SW480 (cell line): ENCODE results near the gene BCL2.
"Not testable (repeated sequence)": the region's sequence is repeated elsewhere in the genome, so short reads cannot be mapped to it uniquely, and the experiment has no call there.

Source experiments
- DNase-seq: peaks from one replicate; pipeline ENCODE4 v3.0.0-alpha.2; 2016; ENCODE audit warnings: low spot score

Gene BCL2

DNA sequence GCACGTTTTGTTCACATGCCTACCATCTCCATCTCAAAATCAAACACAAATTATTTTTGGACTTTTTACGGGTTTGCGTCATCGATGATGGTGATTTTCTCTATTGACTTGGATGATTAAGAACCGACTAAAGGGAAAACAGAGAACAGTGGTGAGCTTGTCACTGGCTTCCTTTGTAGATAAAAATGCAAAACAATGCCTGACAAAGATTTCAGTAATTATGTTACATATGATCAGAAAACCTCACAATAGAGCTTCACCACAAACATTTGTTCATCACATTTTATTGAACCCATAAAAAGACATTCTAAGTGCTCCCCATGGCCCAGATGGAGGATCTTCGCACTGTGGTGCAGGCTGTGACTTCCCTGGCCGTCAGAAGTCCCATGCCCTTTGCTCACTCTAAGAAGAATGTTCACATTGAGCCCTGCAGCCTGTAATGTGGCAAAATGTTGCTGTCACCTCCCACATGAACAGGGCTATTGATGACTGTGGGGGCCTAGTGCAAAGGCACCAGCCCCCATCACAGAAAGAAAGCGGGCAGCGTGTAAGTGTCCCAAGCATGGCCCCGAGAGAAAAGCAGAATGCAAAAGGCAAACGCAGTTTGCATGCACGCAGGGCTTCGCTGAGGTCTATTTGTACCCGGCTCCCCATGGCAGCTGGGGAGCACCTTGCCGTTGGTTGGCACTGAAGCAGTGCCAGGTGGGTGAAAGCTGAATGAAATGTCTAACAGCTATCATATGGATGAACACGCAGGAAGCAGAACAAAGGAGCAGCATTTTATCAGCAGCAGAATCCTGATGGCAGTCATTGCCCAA lies 60.6 kb downstream of the BCL2 start:
- DNase-seq, result no peak

DNA sequence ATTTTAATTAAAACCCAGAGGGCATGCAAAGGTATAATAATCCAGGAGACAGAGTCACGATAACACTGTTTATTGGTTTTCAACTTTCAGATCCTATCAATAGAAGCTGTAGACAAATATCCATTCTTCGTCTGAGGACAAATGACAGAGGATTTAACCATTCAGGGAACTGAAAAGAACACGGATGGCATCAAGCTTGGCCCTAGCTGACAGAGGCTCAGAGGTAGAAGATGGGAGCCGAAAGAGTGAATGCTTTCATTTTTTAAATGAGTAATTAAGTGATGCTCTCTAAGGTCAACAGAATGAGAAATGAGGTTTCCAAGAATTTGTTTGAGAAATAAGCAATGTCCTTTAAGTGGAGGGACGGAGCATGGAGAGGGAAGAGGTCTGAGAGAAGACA lies 62.1 kb downstream of the BCL2 start:
- DNase-seq, result no peak

DNA sequence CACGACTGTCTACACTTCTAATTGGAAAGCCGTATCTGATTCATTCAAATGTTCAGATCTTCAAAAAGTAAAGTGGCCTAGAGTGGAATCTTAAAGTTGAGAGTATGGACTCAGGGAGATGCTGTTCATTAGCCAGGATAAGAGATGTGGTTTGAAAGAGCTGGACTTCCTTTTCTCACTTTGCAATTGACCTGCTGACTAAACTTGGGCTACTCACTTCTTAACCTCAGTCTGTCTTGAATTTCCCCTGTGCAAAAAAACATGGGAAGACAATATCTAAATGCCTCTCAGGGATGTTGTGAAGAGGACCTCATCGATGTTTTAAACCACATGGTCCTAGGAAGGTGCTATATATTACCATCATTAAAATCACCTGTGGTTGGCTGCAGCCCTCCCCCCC lies 64.1 kb downstream of the BCL2 start:
- no peak for DNase-seq

DNA sequence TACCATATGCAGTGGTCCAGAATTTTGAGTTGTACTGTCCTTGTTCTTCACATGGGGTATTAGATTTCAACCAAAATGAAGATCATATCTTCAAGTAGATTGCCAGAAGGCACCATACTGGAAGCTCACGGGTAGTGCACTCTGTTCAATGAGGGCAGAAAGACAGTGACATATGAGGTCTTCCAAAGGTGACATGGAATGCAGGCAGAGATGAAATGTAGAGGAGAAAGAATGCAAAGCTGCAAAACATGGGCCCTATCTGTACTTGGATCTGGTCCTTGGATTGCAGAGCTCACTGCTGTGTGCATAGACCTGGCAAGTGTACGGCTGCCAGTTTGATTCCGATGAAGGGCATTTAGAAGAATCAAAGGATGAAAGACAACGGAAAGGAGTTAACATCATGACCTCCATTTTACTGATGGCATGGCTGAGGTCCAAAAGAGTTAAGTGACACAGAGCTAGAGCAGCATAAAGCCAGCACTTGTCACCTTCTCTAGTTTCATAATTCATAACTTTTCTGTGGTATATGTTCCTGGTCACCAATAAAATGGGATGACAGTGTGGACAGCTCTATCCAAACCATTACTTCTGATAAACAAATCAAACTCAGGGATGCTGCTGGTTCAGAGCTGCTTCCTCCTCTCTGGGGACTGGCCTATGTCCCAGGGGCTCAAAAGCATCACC lies 64.7 kb downstream of the BCL2 start:
- no peak for DNase-seq

DNA sequence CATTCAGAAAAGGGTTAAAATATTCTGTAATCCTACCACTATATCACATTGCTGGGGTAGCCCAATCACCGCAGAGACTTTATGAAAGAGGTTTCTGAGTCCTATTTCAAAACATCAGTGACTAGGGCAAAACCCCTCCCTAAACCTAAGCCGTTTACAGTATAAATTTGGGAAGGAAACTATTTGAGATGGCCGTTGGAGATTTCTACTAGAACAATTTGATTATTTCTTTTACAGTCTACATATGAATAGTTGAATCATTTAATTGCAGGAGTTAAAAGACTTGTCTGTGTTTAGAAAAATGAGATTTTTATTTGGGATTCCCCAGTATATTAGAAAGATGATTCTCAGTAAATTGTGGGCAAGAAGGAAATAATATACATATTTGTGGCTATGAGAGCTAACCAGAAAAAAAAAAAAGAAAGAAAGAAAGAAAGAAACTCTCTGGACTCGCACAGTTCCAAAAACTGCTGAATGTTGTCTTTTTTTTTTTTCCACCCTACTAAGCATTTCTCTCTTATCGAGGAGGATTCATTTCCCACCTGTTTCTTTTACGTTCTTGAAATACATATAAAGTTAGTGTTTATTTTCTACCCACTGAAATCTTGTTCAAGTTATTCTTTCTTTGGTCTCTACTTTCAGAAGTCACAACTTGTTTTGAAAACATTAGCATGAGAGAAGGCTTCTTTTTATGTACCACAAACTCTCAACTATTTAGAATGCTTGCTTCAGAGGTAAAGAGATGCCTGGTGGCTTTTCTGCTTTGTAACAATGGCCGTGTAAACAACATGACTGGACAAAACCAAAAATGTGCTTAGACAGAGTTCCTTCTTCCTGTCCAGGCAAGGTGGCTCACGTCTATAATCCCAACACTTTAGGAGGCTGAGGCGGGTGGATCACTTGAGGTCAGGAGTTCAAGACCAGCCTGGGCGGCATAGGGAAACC lies 65.9 kb downstream of the BCL2 start:
- peak; percentile 0 for DNase-seq

DNA sequence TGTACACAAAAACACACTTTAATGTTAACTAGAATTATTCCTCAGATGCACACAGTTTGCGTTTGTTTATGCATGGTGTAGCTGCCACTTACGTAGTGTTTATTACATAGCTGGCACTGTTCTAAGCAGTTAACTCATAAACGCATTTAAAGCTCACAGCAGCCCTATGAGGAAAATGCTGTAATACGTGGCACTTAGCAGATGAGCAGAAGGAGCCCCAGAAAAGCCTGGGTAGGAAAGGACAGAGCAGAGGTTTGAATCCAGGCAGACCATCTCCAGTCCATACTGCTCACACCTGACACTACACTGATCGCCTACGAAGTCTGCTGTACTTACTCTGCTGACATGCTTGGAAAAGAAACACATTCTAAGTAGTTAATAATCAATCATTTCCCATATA lies 66.6 kb downstream of the BCL2 start:
- DNase-seq, result no peak

DNA sequence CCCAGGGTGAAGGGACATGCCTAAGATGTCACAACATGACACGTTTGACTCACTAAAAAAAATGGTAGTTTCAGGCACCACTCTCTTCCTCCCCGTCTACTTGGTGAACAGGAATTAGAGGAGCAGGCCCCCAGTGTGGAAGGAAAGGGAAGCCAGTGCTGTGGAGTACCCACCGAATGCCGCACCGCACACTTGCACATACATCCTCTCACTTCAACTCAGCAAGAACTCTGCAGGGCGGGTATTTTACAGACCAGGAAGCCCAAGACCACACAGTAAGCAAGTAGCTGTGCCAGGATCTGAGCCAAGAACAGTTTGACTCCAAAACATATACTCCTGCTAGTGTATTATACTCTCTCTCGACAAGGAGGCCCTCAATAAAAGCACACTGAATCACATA lies 69.8 kb downstream of the BCL2 start:
- no peak for DNase-seq

DNA sequence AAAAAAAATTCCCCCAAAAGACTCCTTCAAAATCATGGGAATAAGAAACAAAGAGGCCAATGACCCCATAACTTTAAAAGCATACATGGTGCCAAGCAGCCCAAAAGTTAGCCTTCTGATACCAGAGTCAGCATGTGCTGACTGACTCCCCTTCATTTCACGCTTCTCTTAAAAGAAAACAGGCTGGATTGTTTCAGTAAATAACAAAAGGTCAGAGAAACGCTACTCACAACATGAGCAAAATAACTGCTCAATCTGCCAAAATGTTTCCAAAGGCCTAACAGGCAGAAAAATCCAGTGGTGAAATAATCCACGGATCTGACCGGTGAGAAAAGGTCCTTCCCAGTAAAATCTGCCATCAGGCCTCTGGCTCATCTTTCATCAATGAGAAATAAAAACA lies 71.6 kb downstream of the BCL2 start:
- DNase-seq, result no peak

DNA sequence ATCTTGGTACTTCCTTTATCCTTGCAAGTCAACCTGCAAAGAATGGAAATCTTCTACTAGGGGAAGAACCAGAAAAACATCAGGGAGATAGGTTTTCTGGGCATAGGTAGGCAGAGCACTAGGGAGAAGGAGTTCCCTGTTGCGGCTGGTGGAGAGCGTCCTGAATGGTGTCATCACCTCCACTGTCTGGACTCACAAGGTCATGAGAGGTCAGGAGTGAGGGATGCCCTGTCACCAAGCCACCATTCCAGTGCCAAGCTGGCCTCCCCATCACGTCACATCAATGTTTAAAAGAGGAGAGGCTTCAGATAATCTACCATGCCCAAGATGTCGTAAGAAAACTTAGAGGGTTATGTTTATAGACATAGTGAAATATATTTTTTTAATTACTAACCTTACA lies 72.1 kb downstream of the BCL2 start:
- DNase-seq, result no peak

DNA sequence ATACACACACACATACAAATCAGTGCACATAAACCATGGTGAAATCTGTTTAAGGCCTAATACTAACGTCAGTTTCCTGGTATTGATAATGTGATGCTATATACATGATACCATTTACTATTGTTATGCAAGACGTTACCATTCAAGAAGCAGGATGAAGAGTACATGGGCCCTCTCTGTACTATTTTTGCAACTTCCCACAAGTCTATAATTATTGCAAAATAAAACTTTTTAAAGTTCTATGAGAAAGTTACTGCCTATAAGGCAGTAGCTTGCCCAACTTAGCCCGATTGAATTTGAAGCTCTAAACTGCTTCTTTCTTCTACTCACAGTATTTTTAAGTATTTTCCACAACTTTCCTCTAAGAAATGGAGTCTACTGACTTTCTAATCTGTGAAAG lies 74.0 kb downstream of the BCL2 start:
- DNase-seq, result no peak

DNA sequence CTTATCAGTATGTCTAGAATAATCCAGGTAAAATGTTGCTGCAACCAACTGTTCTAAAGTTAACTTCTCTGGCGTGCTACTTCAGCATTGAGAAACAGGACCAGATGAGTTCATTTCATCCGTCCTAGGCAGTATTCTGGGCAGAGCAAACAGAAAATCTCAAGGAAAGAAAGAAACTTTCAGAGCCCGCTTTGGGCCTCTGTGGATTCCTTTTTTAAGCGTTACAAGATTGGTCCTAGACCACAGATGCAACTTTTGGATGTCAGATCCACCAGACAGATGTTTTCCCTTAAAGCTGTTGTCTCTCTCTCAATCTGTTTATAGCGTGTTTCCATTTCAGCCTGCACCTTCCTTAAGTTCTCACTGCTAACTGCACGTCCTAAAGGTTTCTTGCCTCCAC lies 75.0 kb downstream of the BCL2 start:
- DNase-seq, result no peak

DNA sequence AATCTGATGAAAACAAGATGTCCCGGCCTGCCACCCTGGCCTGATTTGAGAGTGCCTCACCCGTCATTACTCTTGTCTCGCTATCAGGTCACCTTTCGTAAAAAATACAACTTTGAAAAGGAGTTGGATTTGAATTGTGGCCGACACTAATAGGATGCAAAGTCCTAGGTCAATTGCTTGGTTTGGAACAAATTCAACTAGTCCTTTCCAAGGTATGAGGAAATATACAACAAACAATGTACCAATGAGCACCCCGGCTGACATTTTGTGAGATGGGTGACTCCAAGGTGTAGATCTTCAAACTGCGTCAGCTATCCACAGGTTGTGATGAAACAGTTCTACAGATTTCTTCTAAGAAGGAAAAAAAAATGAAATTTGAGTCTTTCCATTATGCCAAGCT lies 77.8 kb downstream of the BCL2 start:
- no peak for DNase-seq

DNA sequence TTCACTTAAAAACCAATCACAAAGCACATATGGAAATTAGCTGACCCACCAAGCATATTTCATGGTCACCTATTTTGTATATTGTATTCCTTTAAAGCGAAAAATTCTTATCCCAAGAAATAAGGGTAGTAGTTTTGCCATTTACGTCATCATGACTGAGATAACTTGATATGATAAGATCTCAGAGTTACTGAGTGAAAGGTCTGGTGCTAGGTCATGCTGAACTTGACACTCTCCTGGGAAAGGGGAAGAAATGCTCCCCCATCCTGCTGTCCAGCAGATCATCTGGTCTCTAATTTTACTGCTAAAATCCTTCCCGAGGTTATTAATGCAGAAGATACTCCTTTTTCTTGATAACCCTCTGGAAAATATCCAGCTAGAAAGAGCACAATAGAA lies 78.3 kb downstream of the BCL2 start:
- no peak for DNase-seq

DNA sequence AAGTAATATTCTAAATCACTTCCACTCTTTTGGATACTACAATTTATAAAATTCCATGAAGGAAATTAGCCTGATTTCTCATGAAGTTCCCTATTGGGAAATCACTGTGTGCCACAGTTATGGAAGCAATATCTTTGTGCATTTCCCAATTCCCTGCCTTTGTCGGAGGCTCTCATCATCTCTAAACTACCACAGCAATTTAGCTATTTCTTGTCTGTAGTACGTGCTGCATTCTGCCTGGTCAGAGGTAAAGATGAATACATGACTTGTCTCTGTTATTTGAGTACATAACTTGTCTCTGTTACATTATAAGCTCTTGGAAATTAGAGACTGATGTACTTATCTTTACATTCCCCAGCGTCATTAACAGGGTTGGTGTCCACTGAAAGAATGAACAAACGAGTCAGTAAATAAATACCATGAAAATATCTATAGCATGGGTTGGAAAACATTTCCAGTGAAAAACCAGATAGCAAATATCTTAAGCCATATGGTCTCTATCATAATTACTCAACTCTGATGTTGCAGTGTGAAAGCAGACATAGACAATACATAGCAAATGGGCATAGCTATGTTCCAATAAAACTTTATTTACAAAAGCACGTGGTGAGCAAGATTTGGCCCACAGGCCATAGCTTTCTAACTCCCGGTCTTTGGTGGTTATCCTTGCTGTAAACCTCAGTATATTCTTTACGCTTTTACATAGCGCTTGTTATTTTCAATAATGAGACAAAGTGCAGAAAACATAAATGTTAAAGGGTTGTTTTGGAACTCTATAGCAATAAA lies 78.8 kb downstream of the BCL2 start:
- DNase-seq, result no peak

DNA sequence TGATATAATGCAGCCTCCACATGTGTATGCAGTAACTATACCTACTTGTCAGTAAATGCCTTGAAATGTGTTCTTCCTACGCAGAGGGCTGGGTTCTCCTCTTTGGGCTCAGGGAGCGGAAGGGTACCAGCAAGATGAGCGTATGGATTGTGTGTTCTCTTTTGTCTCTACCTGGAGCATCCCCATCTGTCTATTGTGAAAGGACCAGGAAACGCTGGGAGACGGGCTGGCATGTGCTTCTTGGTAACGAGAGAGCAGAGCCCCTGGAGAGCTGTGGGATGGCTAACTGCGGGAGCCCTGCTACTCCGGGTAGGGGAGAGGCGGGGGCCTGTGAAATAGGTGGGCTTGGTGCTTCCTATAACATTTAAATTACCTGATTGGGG lies 80.9 kb downstream of the BCL2 start:
- no peak for DNase-seq

DNA sequence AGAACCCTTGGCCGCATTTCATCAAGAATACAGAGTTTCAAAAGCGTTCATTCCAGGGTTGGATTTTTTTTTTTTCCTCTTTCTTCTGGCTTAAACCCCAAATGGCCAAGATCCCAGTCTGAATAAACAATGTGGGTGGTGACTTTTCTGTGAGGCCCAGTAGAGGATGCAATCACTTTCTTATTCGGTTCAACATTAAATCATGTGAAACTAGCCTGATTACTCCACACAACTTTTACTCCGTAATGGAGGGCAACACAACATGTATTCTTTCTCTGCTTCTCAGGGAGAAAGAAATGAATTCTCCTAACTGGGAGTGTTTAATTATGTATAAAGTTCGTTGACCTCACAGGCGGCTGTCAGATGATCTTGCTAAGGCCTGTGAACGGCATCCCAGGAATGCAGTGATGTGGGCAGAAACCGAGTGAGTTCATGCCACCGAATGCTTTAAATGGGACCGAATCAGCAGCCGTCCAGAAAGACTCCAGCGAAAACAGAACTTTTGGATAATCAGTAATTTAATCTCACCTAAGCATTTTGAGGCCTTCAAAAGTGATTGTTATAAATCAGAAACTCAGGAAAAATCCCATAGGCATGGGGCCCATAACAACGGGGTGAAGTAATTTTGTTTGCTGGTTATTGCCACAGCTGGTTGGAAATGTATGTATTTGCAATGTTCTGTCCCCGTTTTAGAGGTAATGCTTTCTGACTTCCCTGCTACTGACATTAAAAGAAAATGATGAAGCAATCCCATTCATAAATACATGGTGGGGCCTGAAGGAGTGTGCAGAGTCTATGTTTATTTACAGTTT lies 81.5 kb downstream of the BCL2 start:
- DNase-seq, result peak; percentile 66

DNA sequence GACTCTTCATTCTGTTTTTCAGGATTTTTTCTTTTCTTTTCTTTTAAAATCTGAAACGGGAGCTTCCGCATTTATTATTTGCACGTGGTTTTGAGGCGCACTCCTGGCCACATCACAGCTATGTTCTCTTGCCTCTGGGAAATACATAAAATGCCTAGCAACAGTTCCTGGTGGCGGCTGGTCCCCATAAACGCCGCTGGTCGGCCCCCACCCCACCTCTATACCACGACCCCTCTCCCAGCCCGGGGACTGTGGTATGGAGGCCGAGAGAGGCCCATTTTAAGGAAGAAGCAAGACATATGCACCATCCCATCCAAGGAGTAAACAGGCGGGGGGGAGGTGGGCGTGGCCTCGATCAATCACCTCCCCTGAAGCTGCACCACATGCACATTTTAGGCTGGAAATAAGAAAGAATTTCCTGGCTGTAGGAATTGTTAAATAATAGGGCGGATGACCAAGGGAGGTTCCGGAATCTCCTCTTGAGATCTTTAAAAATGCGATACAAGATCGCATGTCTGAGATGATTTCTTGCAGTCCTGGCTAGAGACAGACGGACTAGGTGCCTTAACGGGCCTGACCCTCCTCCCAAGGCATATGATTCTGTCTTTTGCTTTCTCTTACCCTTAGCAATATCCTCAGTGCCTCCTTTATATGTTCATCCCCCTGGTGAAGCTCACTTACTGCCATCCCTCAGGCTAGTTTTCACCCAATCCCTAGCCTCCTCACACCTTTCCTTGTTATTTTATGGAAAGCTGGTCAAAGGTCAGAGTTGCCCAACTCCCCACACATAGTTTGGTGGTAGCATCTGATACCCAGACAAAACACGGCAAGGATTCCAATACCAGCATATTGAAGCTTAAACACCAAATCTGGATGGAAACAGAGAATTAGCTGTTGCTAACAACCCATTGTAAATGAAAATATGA lies 82.4 kb downstream of the BCL2 start:
- DNase-seq, result peak; percentile 27

DNA sequence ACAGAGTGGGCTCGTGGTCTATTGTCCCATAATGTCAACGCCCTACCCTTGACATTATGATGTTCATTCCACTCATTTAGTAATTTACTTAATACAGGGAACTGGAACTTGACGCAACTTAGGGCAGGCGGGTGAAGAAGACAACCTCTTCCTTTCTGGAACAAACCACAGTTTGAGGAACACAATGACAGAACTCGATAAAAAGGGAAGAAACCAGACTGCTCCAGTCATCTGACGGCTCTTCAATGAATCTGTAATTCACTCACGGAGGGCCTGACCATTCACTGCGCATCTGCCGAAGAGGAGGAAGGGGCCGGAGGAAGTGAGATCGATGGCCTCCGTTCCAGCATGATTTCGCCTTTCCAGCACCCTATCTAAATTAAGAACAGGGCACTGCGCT lies 83.2 kb downstream of the BCL2 start:
- DNase-seq, result no peak

DNA sequence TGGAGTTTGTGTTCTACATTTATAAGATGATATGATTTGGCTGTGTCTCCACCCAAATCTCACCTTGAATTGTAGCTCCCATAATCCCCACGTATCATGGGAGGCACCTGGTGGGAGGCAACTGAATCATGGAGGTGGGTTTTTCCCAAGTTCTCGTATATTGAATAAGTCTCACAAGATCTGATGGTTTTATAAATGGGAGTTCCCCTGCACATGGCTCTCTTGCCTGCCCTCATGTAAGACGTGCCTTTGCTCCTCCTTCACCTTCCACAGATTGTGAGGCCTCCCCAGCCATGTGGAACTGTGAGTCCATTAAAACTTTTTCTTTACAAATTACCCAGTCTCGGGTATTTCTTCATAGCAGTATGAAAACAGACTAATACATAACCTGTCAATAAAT lies 83.6 kb downstream of the BCL2 start:
- DNase-seq, result not testable (repeated sequence)

DNA sequence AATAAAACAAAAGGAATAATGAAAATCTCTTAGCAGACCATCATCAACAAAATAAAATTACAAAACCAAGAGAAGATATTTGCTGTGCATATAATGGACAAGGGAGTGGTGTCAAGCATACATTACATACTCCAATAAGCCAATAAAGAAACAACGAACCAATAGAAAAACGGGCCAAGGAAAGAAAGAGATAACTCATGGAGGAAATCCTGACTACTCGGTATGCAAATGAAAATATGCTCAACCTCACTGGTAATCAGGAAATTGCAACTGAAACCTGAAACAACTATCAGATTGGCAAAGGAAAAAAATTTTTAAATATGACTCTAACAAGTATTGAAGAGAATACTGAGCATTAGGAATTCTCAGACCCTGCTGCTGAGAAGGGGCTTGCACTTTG lies 84.7 kb downstream of the BCL2 start:
- no peak for DNase-seq
